NCI-H345 treated with DMSO at 0.1 percent for 48 hours (cell line): ENCODE data around the gene TMEM109.
A peak's percentile ranks its signal among the peaks of the same experiment; 100 is the strongest.

Source experiments
- DNase-seq: peaks from one replicate; lab custom pipeline; 2025; ENCODE audit not compliant: unreplicated experiment; lab: John Stamatoyannopoulos, UW

Gene TMEM109

GRCh38 chr11:60939855-60940254, 25.9 kb downstream of the TMEM109 start:
- DNase-seq: no peak

- no peak for DNase-seq
These were observed 27.6 kb downstream of the TMEM109 start for GRCh38 chr11:60941371-60942119.

- DNase-seq: peak; percentile 82
These were observed 28.3 kb downstream of the TMEM109 start for GRCh38 chr11:60942219-60942618.

- peak; percentile 83 for DNase-seq
These were observed 29.1 kb downstream of the TMEM109 start for GRCh38 chr11:60942970-60943565.

GRCh38 chr11:60944490-60945294, 30.7 kb downstream of the TMEM109 start:
- DNase-seq: no peak

GRCh38 chr11:60945295-60945667, 31.3 kb downstream of the TMEM109 start:
- no peak for DNase-seq

GRCh38 chr11:60946601-60947264, 32.8 kb downstream of the TMEM109 start:
- peak; percentile 89 for DNase-seq

GRCh38 chr11:60947700-60948099, 33.7 kb downstream of the TMEM109 start:
- DNase-seq: no peak

- DNase-seq: no peak
These were observed 34.3 kb downstream of the TMEM109 start for GRCh38 chr11:60948250-60948649.

GRCh38 chr11:60950024-60950423, 36.1 kb downstream of the TMEM109 start:
- no peak for DNase-seq

GRCh38 chr11:60950933-60951605, 37.1 kb downstream of the TMEM109 start:
- no peak for DNase-seq

- DNase-seq: no peak
These were observed 37.6 kb downstream of the TMEM109 start for GRCh38 chr11:60951606-60951903.

GRCh38 chr11:60951904-60952741, 38.2 kb downstream of the TMEM109 start, which contains the start of gene SLC15A3:
Gene SLC15A3 (minus strand): TSS chr11:60952176. CDS start chr11:60951551, 625 bp downstream.
- no peak for DNase-seq

- no peak for DNase-seq
These were observed 38.8 kb downstream of the TMEM109 start for GRCh38 chr11:60952742-60953170.

GRCh38 chr11:60953781-60954180, 39.8 kb downstream of the TMEM109 start:
- DNase-seq: no peak

- DNase-seq: no peak
These were observed 40.5 kb downstream of the TMEM109 start for GRCh38 chr11:60954421-60954820.

- no peak for DNase-seq
These were observed 41.6 kb downstream of the TMEM109 start for GRCh38 chr11:60955571-60955970.

GRCh38 chr11:60957188-60957587, 43.2 kb downstream of the TMEM109 start:
- no peak for DNase-seq

- DNase-seq: no peak
These were observed 45.5 kb downstream of the TMEM109 start for GRCh38 chr11:60959431-60959830.

- no peak for DNase-seq
These were observed 46.4 kb downstream of the TMEM109 start for GRCh38 chr11:60960405-60960804.
